ENCODE data around the gene GRM4. TPM values are rescaled to one million over a fixed set of nuclear protein-coding genes. Genes with fewer than 3 reads are reported as not detected.

Gene GRM4
- total RNA-seq, 1 donor, result under 0.01 TPM

- no peak for DNase-seq (ENCODE audit: low read depth in 2 of 3, low spot score in 2 of 3)
Observed at GRCh38 chr6:34090935-34091334, 55.0 kb downstream of the GRM4 start.

GRCh38 chr6:34090529-34090928 lies 55.4 kb downstream of the GRM4 start:
- DNase-seq (ENCODE audit: low read depth in 2 of 3, low spot score in 2 of 3), result no peak

GRCh38 chr6:34086558-34086957 lies 59.3 kb downstream of the GRM4 start:
- DNase-seq (ENCODE audit: low read depth in 2 of 3, low spot score in 2 of 3), result no peak

- DNase-seq (ENCODE audit: low read depth in 2 of 3, low spot score in 2 of 3), result no peak
Observed at GRCh38 chr6:34085453-34086170, 60.3 kb downstream of the GRM4 start.

- DNase-seq (ENCODE audit: low read depth in 2 of 3, low spot score in 2 of 3), result no peak
Observed at GRCh38 chr6:34084591-34085290, 61.1 kb downstream of the GRM4 start.

- no peak for DNase-seq (ENCODE audit: low read depth in 2 of 3, low spot score in 2 of 3)
Observed at GRCh38 chr6:34082864-34083626, 62.8 kb downstream of the GRM4 start.

- no peak for DNase-seq (ENCODE audit: low read depth in 2 of 3, low spot score in 2 of 3)
Observed at GRCh38 chr6:34082348-34082747, 63.5 kb downstream of the GRM4 start.

- no peak for DNase-seq (ENCODE audit: low read depth in 2 of 3, low spot score in 2 of 3)
Observed at GRCh38 chr6:34080357-34080756, 65.5 kb downstream of the GRM4 start.

- DNase-seq (ENCODE audit: low read depth in 2 of 3, low spot score in 2 of 3), result no peak
Observed at GRCh38 chr6:34079899-34080298, 66.0 kb downstream of the GRM4 start.

GRCh38 chr6:34075906-34076305 lies 70.0 kb downstream of the GRM4 start:
- no peak for DNase-seq (ENCODE audit: low read depth in 2 of 3, low spot score in 2 of 3)

GRCh38 chr6:34074064-34074742 lies 71.7 kb downstream of the GRM4 start:
- DNase-seq (ENCODE audit: low read depth in 2 of 3, low spot score in 2 of 3), result no peak

GRCh38 chr6:34073540-34073939 lies 72.3 kb downstream of the GRM4 start:
- DNase-seq (ENCODE audit: low read depth in 2 of 3, low spot score in 2 of 3), result no peak

- no peak for DNase-seq (ENCODE audit: low read depth in 2 of 3, low spot score in 2 of 3)
Observed at GRCh38 chr6:34072727-34073126, 73.2 kb downstream of the GRM4 start.

GRCh38 chr6:34071884-34072379 lies 74.0 kb downstream of the GRM4 start:
- DNase-seq (ENCODE audit: low read depth in 2 of 3, low spot score in 2 of 3), result no peak

- DNase-seq (ENCODE audit: low read depth in 2 of 3, low spot score in 2 of 3), result no peak
Observed at GRCh38 chr6:34071136-34071883, 74.6 kb downstream of the GRM4 start.

GRCh38 chr6:34070315-34071135 lies 75.4 kb downstream of the GRM4 start:
- DNase-seq (ENCODE audit: low read depth in 2 of 3, low spot score in 2 of 3), result peak in 1 of 3 donors; percentile 30

- DNase-seq (ENCODE audit: low read depth in 2 of 3, low spot score in 2 of 3), result no peak
Observed at GRCh38 chr6:34068462-34069044, 77.3 kb downstream of the GRM4 start.

GRCh38 chr6:34067814-34068213 lies 78.1 kb downstream of the GRM4 start:
- DNase-seq (ENCODE audit: low read depth in 2 of 3, low spot score in 2 of 3), result no peak

All from hematopoietic multipotent progenitor cell (in vitro differentiated cells).